ENCODE results near the gene CACNA2D3. TPM values are rescaled to one million over a fixed set of nuclear protein-coding genes. Genes with fewer than 3 reads are reported as not detected.

CACNA2D3 gene
- total RNA-seq, 1 donor from 2014 or later, result 0.70 TPM

DNA sequence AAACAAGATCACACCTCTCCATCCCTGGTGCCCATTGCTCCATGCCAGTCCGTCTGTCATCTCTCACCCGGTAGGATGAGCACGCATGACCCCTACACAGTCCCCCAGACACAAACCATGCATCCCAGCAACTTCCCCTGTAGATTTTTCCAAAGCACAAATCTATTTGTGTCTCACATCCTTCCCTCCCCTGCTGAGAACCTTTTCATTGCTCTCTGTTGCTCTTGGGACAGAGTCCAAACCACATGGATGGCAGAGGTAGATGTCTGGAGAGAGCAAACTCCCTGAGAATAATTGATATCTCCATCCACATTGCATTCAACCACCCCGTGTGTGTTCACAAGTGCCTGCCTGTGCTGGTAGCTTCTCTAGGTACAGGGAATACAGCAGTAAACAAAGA lies 835.4 kb downstream of the CACNA2D3 start:
- H3K36me3 ChIP-seq (ENCODE audit: insufficient read depth, low read length), result no peaks in the 10 kb centered on the region
- Mint-ChIP-seq H3K36me3 (ENCODE audit: low read depth, unreplicated experiment) (no peaks in the 10 kb centered on the region), H3K9me3 (ENCODE audit: unreplicated experiment) (no peaks in the 10 kb centered on the region), H3K4me3 (ENCODE audit: unreplicated experiment) (no peak overlapping the region), H3K27ac (ENCODE audit: unreplicated experiment) (no peak overlapping the region), H3K4me1 (ENCODE audit: low read depth, unreplicated experiment) (peaks cover 23% of the 10 kb centered on the region), H3K27me3 (ENCODE audit: low read depth, unreplicated experiment) (no peaks in the 10 kb centered on the region)
- no peaks in the 10 kb centered on the region for H3K79me2 ChIP-seq (ENCODE audit: insufficient read depth, low read length)
- H3K27ac ChIP-seq (ENCODE audit: low read depth, low read length), result peak overlapping the region; percentile 52
- H4K20me1 ChIP-seq (ENCODE audit: insufficient read depth, low read length), result no peaks in the 10 kb centered on the region
- DNase-seq (ENCODE audit: low read depth) (peak; percentile 78), FAIRE-seq (no peak)
- TF ChIP-seq, protein P1, sequence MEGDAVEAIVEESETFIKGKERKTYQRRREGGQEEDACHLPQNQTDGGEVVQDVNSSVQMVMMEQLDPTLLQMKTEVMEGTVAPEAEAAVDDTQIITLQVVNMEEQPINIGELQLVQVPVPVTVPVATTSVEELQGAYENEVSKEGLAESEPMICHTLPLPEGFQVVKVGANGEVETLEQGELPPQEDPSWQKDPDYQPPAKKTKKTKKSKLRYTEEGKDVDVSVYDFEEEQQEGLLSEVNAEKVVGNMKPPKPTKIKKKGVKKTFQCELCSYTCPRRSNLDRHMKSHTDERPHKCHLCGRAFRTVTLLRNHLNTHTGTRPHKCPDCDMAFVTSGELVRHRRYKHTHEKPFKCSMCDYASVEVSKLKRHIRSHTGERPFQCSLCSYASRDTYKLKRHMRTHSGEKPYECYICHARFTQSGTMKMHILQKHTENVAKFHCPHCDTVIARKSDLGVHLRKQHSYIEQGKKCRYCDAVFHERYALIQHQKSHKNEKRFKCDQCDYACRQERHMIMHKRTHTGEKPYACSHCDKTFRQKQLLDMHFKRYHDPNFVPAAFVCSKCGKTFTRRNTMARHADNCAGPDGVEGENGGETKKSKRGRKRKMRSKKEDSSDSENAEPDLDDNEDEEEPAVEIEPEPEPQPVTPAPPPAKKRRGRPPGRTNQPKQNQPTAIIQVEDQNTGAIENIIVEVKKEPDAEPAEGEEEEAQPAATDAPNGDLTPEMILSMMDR (IDR thresholded peaks at IDR 0.05; ENCODE audit: insufficient read depth, low read depth, low read length), result no peak
- no peak for TF ChIP-seq EZH2 (IDR thresholded peaks at IDR 0.05; ENCODE audit: insufficient read depth, low read length)
- no peak overlapping the region for H3K4me2 ChIP-seq (ENCODE audit: low read length)
- H3K9me3 ChIP-seq (ENCODE audit: insufficient read depth, low read depth, low read length), result no peaks in the 10 kb centered on the region
- peak overlapping the region; percentile 1 for H3K9ac ChIP-seq (ENCODE audit: low read length)
- no peak overlapping the region for H3K4me3 ChIP-seq (ENCODE audit: insufficient read depth, low read depth, low read length)
- no peaks in the 10 kb centered on the region for H3K27me3 ChIP-seq (ENCODE audit: insufficient read depth, low read length)
- H3K4me1 ChIP-seq (ENCODE audit: insufficient read depth, low read length), result peaks cover 32% of the 10 kb centered on the region
- H2AFZ ChIP-seq (ENCODE audit: low read depth, low read length), result no peak overlapping the region

DNA sequence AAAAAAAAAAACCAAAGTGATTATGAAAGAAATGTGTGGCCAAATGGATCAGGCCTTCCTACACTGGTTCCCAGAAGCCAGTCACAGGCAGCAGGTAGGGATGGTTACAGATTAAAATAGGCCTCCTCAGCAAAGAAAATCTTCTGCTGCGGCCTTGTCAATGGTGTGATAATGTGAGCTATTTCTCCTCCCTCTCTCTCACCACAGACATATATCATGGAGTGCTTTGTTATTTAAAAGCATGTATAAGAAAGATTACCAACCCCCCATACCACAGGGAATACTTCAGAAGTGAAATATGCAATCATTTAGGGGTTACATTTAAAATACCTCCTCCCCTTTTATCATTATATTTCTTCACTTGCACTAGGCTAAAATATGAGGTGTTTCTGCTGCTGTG lies 837.7 kb downstream of the CACNA2D3 start:
- Mint-ChIP-seq H3K9me3 (ENCODE audit: unreplicated experiment) (no peaks in the 10 kb centered on the region), H3K4me1 (ENCODE audit: low read depth, unreplicated experiment) (peaks cover 6% of the 10 kb centered on the region), H3K36me3 (ENCODE audit: low read depth, unreplicated experiment) (no peaks in the 10 kb centered on the region), H3K4me3 (ENCODE audit: unreplicated experiment) (no peak overlapping the region), H3K27ac (ENCODE audit: unreplicated experiment) (peak overlapping the region; percentile 60), H3K27me3 (ENCODE audit: low read depth, unreplicated experiment) (no peaks in the 10 kb centered on the region)
- H3K9ac ChIP-seq (ENCODE audit: low read length), result peak overlapping the region; percentile 17
- H2AFZ ChIP-seq (ENCODE audit: low read depth, low read length), result no peak overlapping the region
- no peaks in the 10 kb centered on the region for H3K27me3 ChIP-seq (ENCODE audit: insufficient read depth, low read length)
- FAIRE-seq (no peak), DNase-seq (ENCODE audit: low read depth) (peak; percentile 83)
- TF ChIP-seq EZH2 (IDR thresholded peaks at IDR 0.05; ENCODE audit: insufficient read depth, low read length), result no peak
- TF ChIP-seq, protein P1 (IDR thresholded peaks at IDR 0.05; ENCODE audit: insufficient read depth, low read depth, low read length), result no peak
- no peaks in the 10 kb centered on the region for H3K9me3 ChIP-seq (ENCODE audit: insufficient read depth, low read depth, low read length)
- no peaks in the 10 kb centered on the region for H4K20me1 ChIP-seq (ENCODE audit: insufficient read depth, low read length)
- H3K4me1 ChIP-seq (ENCODE audit: insufficient read depth, low read length), result peaks cover 18% of the 10 kb centered on the region
- H3K4me3 ChIP-seq (ENCODE audit: insufficient read depth, low read depth, low read length), result no peak overlapping the region
- H3K4me2 ChIP-seq (ENCODE audit: low read length), result no peak overlapping the region
- no peaks in the 10 kb centered on the region for H3K79me2 ChIP-seq (ENCODE audit: insufficient read depth, low read length)
- no peaks in the 10 kb centered on the region for H3K36me3 ChIP-seq (ENCODE audit: insufficient read depth, low read length)
- H3K27ac ChIP-seq (ENCODE audit: low read depth, low read length), result peak overlapping the region; percentile 50

DNA sequence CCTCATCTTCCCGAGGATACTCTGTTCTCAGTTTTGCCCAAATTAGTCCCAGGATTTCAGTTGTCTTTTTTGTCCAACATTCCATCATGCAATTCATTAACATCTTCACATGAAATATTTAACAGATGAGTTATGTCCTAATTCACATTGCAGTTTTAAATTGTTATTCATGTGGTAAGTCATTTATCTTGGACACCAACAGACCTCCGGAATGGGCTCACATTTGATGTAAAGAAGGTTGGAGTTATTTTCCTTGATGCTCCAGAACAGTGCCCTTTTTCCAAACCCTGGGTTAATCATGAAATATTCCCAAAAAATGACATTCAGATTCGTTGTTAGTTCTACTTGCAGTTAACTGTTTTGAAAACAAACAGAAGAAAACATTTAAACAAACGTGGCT lies 838.3 kb downstream of the CACNA2D3 start:
- Histone ChIP-seq H3K4me3 (ENCODE audit: insufficient read depth, low read depth, low read length) (no peak overlapping the region), H2AFZ (ENCODE audit: low read depth, low read length) (no peak overlapping the region)

More for the DNA sequence above, 838.3 kb downstream of the CACNA2D3 start:
- Mint-ChIP-seq H3K36me3 (ENCODE audit: low read depth, unreplicated experiment) (no peaks in the 10 kb centered on the region), H3K4me1 (ENCODE audit: low read depth, unreplicated experiment) (peaks cover 9% of the 10 kb centered on the region), H3K4me3 (ENCODE audit: unreplicated experiment) (no peak overlapping the region), H3K27me3 (ENCODE audit: low read depth, unreplicated experiment) (no peaks in the 10 kb centered on the region), H3K27ac (ENCODE audit: unreplicated experiment) (peak overlapping the region; percentile 60), H3K9me3 (ENCODE audit: unreplicated experiment) (no peaks in the 10 kb centered on the region)
- Histone ChIP-seq H3K4me1 (ENCODE audit: insufficient read depth, low read length) (peaks cover 22% of the 10 kb centered on the region), H4K20me1 (ENCODE audit: insufficient read depth, low read length) (no peaks in the 10 kb centered on the region), H3K79me2 (ENCODE audit: insufficient read depth, low read length) (no peaks in the 10 kb centered on the region), H3K27me3 (ENCODE audit: insufficient read depth, low read length) (no peaks in the 10 kb centered on the region), H3K36me3 (ENCODE audit: insufficient read depth, low read length) (no peaks in the 10 kb centered on the region), H3K9me3 (ENCODE audit: insufficient read depth, low read depth, low read length) (no peaks in the 10 kb centered on the region), H3K27ac (ENCODE audit: low read depth, low read length) (peak overlapping the region; percentile 50), H3K9ac (ENCODE audit: low read length) (peak overlapping the region; percentile 17), H3K4me2 (ENCODE audit: low read length) (no peak overlapping the region)
- DNase-seq (ENCODE audit: low read depth) (peak; percentile 72), FAIRE-seq (no peak)
- no peak for TF ChIP-seq EZH2 (IDR thresholded peaks at IDR 0.05; ENCODE audit: insufficient read depth, low read length)
- TF ChIP-seq, protein P1 (IDR thresholded peaks at IDR 0.05; ENCODE audit: insufficient read depth, low read depth, low read length), result no peak
